Subcutaneous adipose tissue (tissue), 4 donors: ENCODE data around the gene VAT1. TPM values are rescaled to one million over a fixed set of nuclear protein-coding genes. Genes with fewer than 3 reads are reported as not detected.

Experiments used
- CTCF ChIP-seq: fragments of 450-650 bp; IDR thresholded peaks from one replicate; pipeline ENCODE4 v1.5.1; 2016; ENCODE audit warnings: low read depth, mild to moderate bottlenecking, control low read depth, antibody characterized with exemption, moderate library complexity
- total RNA-seq, 4 donors: library from RNA; depleted of rRNA; stranded (reverse); fragments of >200 nt; gene quantifications; one replicate each; pipeline ENCODE4 v1.1.0, GENCODE V29; 2016

The VAT1 gene
- total RNA-seq, 4 donors from 2014 or later = 134 to 420 (median 367) TPM

- no peak for TF ChIP-seq CTCF
Observed at GRCh38 chr17:43019418-43019817, 2.8 kb downstream of the VAT1 start.

GRCh38 chr17:43018932-43019331, 3.3 kb downstream of the VAT1 start:
- TF ChIP-seq CTCF = no peak

- no peak for TF ChIP-seq CTCF
Observed at GRCh38 chr17:43018008-43018853, 4.0 kb downstream of the VAT1 start.

GRCh38 chr17:43016216-43016615, 6.0 kb downstream of the VAT1 start:
- no peak for TF ChIP-seq CTCF

GRCh38 chr17:43015579-43015978, 6.6 kb downstream of the VAT1 start:
- no peak for TF ChIP-seq CTCF

- no peak for TF ChIP-seq CTCF
Observed at GRCh38 chr17:43014649-43015542, 7.3 kb downstream of the VAT1 start.
